SK-N-SH (cell line): ENCODE results near the gene MED15.

Experiments
- EZH2phosphoT487 ChIP-seq: fragments of 200-600 bp; sonication (generic); IDR thresholded peaks from 2 replicates; pipeline ENCODE4 v1.6.1; 2017; ENCODE audit warnings: low read depth, mixed run types, mild to moderate bottlenecking, antibody characterized with exemption, moderate library complexity, borderline replicate concordance
- NFIC ChIP-seq: IDR thresholded peaks from 2 replicates; pipeline ENCODE4 v1.4.0; 2012; ENCODE audit warnings: borderline replicate concordance
- POLR2AphosphoS5 ChIP-seq: IDR thresholded peaks from 2 replicates; pipeline ENCODE4 v1.6.1; 2012; ENCODE audit warnings: low read depth, low read length
- RFX5 ChIP-seq: IDR thresholded peaks from 2 replicates; pipeline ENCODE4 v1.6.1; 2012; ENCODE audit warnings: mild to moderate bottlenecking, improper control_type of control experiment, low read length
- SMC3 ChIP-seq: IDR thresholded peaks from 2 replicates; pipeline ENCODE4 v1.6.1; 2012; ENCODE audit warnings: low read depth, low read length, improper control_type of control experiment
- TAF1 ChIP-seq: IDR thresholded peaks from 2 replicates; pipeline ENCODE4 v1.6.1; 2012; ENCODE audit warnings: low read depth, mild to moderate bottlenecking, low read length, moderate library complexity, borderline replicate concordance
- YY1 ChIP-seq: IDR thresholded peaks from 2 replicates; pipeline ENCODE4 v1.4.0; 2012; ENCODE audit warnings: low read depth, mild to moderate bottlenecking
- TF ChIP-seq, protein P1 (sequence below): fragments of 200-600 bp; sonication (generic); IDR thresholded peaks from 2 replicates; pipeline ENCODE4 v1.6.1; 2017; ENCODE audit warnings: antibody characterized with exemption, mild to moderate bottlenecking, moderate library complexity
- TF ChIP-seq, protein P2 (sequence below): IDR thresholded peaks from 2 replicates; pipeline ENCODE4 v1.6.1; 2012; ENCODE audit warnings: mild to moderate bottlenecking, low read depth, low read length, moderate library complexity
- TF ChIP-seq, protein P3 (sequence below): fragments of 150-350 bp; IDR thresholded peaks from 2 replicates; pipeline ENCODE4 v1.6.1; 2017; ENCODE audit warnings: antibody characterized with exemption, low read length, low read depth, borderline replicate concordance

DNA sequence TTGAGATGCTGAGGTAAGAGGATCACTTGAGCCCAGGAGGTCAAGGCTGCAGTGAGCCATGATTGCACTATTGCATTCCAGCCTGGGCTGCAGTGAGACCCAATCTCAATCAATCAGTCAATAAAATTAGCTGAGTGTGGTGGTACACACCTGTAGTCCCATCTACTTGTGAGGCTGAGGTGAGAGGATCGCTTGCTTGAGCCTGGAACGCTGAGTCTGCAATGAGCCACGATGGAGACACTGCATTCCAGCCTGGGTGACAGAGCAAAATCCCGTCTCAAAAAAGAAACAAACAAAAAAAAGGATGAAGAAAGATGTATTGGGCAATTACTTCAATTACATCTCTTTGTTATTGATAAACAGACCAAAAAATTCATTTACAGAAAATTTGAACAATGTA is 54.5 kb downstream of the MED15 start:
- TF ChIP-seq TAF1 = no peak
- TF ChIP-seq POLR2AphosphoS5 = no peak
- TF ChIP-seq, protein P1, sequence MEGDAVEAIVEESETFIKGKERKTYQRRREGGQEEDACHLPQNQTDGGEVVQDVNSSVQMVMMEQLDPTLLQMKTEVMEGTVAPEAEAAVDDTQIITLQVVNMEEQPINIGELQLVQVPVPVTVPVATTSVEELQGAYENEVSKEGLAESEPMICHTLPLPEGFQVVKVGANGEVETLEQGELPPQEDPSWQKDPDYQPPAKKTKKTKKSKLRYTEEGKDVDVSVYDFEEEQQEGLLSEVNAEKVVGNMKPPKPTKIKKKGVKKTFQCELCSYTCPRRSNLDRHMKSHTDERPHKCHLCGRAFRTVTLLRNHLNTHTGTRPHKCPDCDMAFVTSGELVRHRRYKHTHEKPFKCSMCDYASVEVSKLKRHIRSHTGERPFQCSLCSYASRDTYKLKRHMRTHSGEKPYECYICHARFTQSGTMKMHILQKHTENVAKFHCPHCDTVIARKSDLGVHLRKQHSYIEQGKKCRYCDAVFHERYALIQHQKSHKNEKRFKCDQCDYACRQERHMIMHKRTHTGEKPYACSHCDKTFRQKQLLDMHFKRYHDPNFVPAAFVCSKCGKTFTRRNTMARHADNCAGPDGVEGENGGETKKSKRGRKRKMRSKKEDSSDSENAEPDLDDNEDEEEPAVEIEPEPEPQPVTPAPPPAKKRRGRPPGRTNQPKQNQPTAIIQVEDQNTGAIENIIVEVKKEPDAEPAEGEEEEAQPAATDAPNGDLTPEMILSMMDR = no peak
- no peak for TF ChIP-seq NFIC
- TF ChIP-seq EZH2phosphoT487 = no peak
- TF ChIP-seq, protein P2, sequence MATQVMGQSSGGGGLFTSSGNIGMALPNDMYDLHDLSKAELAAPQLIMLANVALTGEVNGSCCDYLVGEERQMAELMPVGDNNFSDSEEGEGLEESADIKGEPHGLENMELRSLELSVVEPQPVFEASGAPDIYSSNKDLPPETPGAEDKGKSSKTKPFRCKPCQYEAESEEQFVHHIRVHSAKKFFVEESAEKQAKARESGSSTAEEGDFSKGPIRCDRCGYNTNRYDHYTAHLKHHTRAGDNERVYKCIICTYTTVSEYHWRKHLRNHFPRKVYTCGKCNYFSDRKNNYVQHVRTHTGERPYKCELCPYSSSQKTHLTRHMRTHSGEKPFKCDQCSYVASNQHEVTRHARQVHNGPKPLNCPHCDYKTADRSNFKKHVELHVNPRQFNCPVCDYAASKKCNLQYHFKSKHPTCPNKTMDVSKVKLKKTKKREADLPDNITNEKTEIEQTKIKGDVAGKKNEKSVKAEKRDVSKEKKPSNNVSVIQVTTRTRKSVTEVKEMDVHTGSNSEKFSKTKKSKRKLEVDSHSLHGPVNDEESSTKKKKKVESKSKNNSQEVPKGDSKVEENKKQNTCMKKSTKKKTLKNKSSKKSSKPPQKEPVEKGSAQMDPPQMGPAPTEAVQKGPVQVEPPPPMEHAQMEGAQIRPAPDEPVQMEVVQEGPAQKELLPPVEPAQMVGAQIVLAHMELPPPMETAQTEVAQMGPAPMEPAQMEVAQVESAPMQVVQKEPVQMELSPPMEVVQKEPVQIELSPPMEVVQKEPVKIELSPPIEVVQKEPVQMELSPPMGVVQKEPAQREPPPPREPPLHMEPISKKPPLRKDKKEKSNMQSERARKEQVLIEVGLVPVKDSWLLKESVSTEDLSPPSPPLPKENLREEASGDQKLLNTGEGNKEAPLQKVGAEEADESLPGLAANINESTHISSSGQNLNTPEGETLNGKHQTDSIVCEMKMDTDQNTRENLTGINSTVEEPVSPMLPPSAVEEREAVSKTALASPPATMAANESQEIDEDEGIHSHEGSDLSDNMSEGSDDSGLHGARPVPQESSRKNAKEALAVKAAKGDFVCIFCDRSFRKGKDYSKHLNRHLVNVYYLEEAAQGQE = no peak
- TF ChIP-seq YY1 = no peak
- TF ChIP-seq RFX5 = no peak
- no peak for TF ChIP-seq SMC3
- TF ChIP-seq, protein P3, sequence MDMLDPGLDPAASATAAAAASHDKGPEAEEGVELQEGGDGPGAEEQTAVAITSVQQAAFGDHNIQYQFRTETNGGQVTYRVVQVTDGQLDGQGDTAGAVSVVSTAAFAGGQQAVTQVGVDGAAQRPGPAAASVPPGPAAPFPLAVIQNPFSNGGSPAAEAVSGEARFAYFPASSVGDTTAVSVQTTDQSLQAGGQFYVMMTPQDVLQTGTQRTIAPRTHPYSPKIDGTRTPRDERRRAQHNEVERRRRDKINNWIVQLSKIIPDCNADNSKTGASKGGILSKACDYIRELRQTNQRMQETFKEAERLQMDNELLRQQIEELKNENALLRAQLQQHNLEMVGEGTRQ = no peak
